Smooth muscle cell (in vitro differentiated cells): Measurements from ENCODE around the gene SH3D19. TPM values are rescaled to one million over a fixed set of nuclear protein-coding genes. Genes with fewer than 3 reads are reported as not detected.

Experiments
- DNase-seq: peaks from one replicate; lab custom pipeline; 2025; ENCODE audit not compliant: unreplicated experiment; lab: John Stamatoyannopoulos, UW
- H2AFZ ChIP-seq: fragments of 200-600 bp; sonication (generic); 2 replicates; pipeline ENCODE4 v1.6.0; 2016; ENCODE audit warnings: antibody characterized with exemption, low read depth, mild to moderate bottlenecking
- H3F3A ChIP-seq: fragments of 200-600 bp; sonication (generic); 2 replicates; pipeline ENCODE4 v1.6.0; 2017; ENCODE audit warnings: antibody characterized with exemption, low read depth
- H3K27ac ChIP-seq: fragments of 200-600 bp; sonication (generic); 2 replicates; pipeline ENCODE4 v1.5.1; 2016; ENCODE audit warnings: low read depth, mild to moderate bottlenecking
- H3K27me3 ChIP-seq: fragments of 200-600 bp; sonication (generic); 2 replicates; pipeline ENCODE4 v1.6.1; 2016; ENCODE audit warnings: low read depth, mild to moderate bottlenecking
- H3K36me3 ChIP-seq: fragments of 200-600 bp; sonication (generic); 2 replicates; pipeline ENCODE4 v1.5.1; 2016; ENCODE audit warnings: low read depth
- H3K4me1 ChIP-seq: fragments of 200-600 bp; sonication (generic); 2 replicates; pipeline ENCODE4 v1.5.1; 2016; ENCODE audit warnings: low read depth
- H3K4me2 ChIP-seq: fragments of 200-600 bp; sonication (generic); 2 replicates; pipeline ENCODE4 v1.6.0; 2016; ENCODE audit warnings: mild to moderate bottlenecking
- H3K4me3 ChIP-seq: fragments of 200-600 bp; sonication (generic); 2 replicates; pipeline ENCODE4 v1.5.1; 2016; ENCODE audit warnings: mild to moderate bottlenecking
- H3K79me2 ChIP-seq: fragments of 200-600 bp; sonication (generic); 2 replicates; pipeline ENCODE4 v1.6.0; 2016; ENCODE audit warnings: low read depth, mild to moderate bottlenecking
- H3K9ac ChIP-seq: fragments of 200-600 bp; sonication (generic); 2 replicates; pipeline ENCODE4 v1.6.0; 2016; ENCODE audit warnings: low read depth
- H3K9me3 ChIP-seq: fragments of 200-600 bp; sonication (generic); replicated peaks from 2 replicates; pipeline ENCODE4 v1.5.1; 2016; ENCODE audit warnings: low read depth
- H4K20me1 ChIP-seq: fragments of 200-600 bp; sonication (generic); 2 replicates; pipeline ENCODE4 v1.6.0; 2016; ENCODE audit warnings: low read depth
- WGBS: methylation state at CpG from one replicate; pipeline ENCODE4 v1.1.7; 2016; ENCODE audit warnings: low lambda C conversion rate; 5-methylcytosine and 5-hydroxymethylcytosine counted together
- polyA plus RNA-seq: library from polyadenylated mRNA; unstranded; fragments of >200 nt; fragmentation: Nextera tagmentation; extraction: Ambion mirVana; gene quantifications from 2 replicates; pipeline ENCODE4 v1.2.1, GENCODE V29; 2016
- total RNA-seq: library from RNA; depleted of rRNA; stranded (reverse); fragments of >200 nt; gene quantifications from 2 replicates; pipeline ENCODE4 v1.2.3, GENCODE V29; 2014
- TF ChIP-seq, protein P1 (sequence below): fragments of 200-600 bp; sonication (generic); IDR thresholded peaks from 2 replicates; pipeline ENCODE4 v1.5.1; 2017; ENCODE audit warnings: borderline replicate concordance, mild to moderate bottlenecking, antibody characterized with exemption; ENCODE audit not compliant: insufficient read depth, poor library complexity, severe bottlenecking

The SH3D19 gene
- total and polyA plus RNA-seq, 2 experiments from 2014 or later, result 7.9 to 20.3 TPM

DNA sequence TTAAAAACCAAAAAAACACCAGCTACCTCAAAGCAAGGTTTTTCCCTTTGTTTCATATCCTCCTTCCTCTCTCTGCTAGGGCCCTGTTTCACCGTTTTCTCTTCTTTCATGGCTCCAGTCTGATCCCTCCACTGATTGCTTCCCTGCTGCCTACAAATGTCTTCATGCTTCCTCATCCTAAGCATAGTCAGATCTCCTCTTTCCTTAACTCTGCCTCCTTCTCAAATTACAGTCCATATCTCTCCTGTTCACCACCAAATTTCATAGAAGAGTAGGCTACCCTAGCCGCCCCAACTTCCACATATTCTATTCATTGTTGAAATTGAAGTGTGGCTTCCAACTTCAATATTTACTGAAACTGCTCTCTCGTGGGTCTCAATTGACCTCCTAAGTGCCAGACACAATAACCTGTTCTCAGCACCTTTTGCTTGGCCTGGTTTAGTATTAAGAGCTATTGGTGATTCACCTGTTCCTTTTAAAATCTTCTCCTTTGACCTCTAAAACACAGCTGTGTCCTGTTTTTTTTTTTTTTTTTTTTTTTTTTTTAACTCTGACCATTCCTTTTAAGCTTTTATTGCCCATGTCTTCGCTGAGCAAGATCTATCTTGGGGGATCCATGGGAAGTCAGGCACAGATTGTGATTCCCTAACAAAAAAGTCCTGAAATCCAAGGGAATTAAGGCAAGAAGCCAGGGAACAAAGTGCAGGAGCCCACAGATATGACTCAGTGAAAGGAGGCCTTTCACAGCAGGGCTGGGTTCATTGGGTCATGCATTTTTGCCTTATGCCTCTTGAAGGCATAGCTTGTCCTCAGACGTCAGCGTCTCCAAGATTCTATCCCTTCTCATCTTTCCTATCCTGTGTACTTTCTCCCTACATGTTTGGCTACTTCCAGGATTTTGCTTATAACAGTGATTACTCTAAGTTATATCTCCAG is 140.6 kb downstream of the SH3D19 start:
- Histone ChIP-seq H3K27ac (peak overlapping the region; percentile 40), H3K4me1 (peaks cover 4% of the 10 kb centered on the region), H4K20me1 (no peaks in the 10 kb centered on the region), H3K79me2 (no peaks in the 10 kb centered on the region), H3K9ac (no peak overlapping the region), H3K27me3 (no peaks in the 10 kb centered on the region), H3K9me3 (no peaks in the 10 kb centered on the region), H3K4me3 (no peak overlapping the region), H2AFZ (no peak overlapping the region), H3K36me3 (no peaks in the 10 kb centered on the region), H3K4me2 (peak overlapping the region; percentile 6), H3F3A (no peaks in the 10 kb centered on the region)
- TF ChIP-seq, protein P1, sequence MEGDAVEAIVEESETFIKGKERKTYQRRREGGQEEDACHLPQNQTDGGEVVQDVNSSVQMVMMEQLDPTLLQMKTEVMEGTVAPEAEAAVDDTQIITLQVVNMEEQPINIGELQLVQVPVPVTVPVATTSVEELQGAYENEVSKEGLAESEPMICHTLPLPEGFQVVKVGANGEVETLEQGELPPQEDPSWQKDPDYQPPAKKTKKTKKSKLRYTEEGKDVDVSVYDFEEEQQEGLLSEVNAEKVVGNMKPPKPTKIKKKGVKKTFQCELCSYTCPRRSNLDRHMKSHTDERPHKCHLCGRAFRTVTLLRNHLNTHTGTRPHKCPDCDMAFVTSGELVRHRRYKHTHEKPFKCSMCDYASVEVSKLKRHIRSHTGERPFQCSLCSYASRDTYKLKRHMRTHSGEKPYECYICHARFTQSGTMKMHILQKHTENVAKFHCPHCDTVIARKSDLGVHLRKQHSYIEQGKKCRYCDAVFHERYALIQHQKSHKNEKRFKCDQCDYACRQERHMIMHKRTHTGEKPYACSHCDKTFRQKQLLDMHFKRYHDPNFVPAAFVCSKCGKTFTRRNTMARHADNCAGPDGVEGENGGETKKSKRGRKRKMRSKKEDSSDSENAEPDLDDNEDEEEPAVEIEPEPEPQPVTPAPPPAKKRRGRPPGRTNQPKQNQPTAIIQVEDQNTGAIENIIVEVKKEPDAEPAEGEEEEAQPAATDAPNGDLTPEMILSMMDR, result no peak
- no peak for DNase-seq
- whole genome bisulfite sequencing, result 54% methylated on average over 6 of the region's 6 CpGs

DNA sequence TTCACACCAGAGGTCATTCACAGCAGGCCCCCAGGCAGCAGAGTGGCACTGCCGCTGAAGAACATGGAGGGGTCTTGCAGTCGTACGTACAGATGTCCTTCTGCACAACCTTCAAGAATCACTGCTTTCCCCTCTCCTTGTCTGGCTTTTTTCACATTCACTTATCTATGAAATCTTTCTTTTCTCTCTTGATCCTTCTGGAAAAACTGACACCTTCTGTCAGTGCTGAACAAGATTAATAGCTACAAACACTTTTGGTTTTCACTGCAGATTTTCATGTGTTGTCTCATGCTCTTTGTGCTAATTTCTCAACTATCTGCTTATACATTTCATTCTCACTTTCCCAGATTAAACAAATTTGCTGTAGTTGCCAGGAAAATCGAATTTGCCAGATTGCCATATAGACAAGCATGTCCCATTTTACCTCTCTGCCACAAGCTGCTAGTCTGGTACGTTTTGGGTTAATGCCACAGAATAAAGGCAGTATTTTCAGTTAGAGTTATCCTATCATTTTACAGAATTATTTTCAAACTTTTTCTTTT is 142.9 kb downstream of the SH3D19 start:
- TF ChIP-seq, protein P1, result no peak
- no peak overlapping the region for H3K4me3 ChIP-seq
- 78% methylated on average over 5 of the region's 5 CpGs for WGBS

DNA sequence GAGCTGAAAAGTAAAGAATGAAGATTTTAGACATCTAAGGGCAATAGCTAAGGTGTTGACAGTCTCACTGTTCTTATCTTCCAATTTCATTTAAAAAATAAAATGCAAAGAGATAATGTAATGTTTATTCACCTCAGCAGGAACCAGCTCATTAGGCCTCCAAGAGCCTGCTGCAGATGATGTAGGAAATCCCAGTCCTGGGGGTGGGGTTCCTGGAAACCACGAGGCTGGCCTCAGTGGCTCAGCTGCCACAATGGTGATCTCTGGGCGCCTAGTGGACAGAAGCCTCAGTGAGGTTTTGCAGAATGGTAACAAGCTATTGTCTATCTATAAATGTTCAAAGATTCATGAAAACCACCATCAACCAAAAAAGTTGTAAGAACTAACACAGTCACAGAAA is 148.7 kb downstream of the SH3D19 start:
- Histone ChIP-seq H3K4me1 (peaks cover 7% of the 10 kb centered on the region), H3K4me2 (no peak overlapping the region), H3K27ac (no peak overlapping the region), H4K20me1 (no peaks in the 10 kb centered on the region), H3K4me3 (no peak overlapping the region), H3K36me3 (no peaks in the 10 kb centered on the region), H3K9ac (no peak overlapping the region), H2AFZ (no peak overlapping the region), H3K27me3 (no peaks in the 10 kb centered on the region), H3K9me3 (no peaks in the 10 kb centered on the region), H3K79me2 (no peaks in the 10 kb centered on the region), H3F3A (no peaks in the 10 kb centered on the region)
- TF ChIP-seq, protein P1, result no peak
- 72% methylated on average over 2 of the region's 2 CpGs for WGBS
- no peak for DNase-seq

More for the DNA sequence above, 142.9 kb downstream of the SH3D19 start:
- Histone ChIP-seq H3K27ac (no peak overlapping the region), H3K36me3 (no peaks in the 10 kb centered on the region), H3K4me1 (peaks cover 4% of the 10 kb centered on the region), H3K9me3 (no peaks in the 10 kb centered on the region), H3K9ac (no peak overlapping the region), H4K20me1 (no peaks in the 10 kb centered on the region), H3K4me2 (peak overlapping the region; percentile 27), H3K27me3 (no peaks in the 10 kb centered on the region), H3K79me2 (no peaks in the 10 kb centered on the region), H3F3A (no peaks in the 10 kb centered on the region), H2AFZ (no peak overlapping the region)
- no peak for DNase-seq
